T follicular helper cell (primary cell): ENCODE data around the gene CPB2.

ENCODE experiments used
- DNase-seq: peaks from one replicate; pipeline ENCODE4 v3.0.0-alpha.2; 2020; ENCODE audit warnings: low read depth
- total RNA-seq, 2 experiments: gene quantifications; one replicate each; lab custom pipeline; 2026; lab: John Stamatoyannopoulos, UW

CPB2 gene, protein sequence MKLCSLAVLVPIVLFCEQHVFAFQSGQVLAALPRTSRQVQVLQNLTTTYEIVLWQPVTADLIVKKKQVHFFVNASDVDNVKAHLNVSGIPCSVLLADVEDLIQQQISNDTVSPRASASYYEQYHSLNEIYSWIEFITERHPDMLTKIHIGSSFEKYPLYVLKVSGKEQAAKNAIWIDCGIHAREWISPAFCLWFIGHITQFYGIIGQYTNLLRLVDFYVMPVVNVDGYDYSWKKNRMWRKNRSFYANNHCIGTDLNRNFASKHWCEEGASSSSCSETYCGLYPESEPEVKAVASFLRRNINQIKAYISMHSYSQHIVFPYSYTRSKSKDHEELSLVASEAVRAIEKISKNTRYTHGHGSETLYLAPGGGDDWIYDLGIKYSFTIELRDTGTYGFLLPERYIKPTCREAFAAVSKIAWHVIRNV
- total RNA-seq = 0 to 0.04 reads per million in 2 experiments

DNA sequence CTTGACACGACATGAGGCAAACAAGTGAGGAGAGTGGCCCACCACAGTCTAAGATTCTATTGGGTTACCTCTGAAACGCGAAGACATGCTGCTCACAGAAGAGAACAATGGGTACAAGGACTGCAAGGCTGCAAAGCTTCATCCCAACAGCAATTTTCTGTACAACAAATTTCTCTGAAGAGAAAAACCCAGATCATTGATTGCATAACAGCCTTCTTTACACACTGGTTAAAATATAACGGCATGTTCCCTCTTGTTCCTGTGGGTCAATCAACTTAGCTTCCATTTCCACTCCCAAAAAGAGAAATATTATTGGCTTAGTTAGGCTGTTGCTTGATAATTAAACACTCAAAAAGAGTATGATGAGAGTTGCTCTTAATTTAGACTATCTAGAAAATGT, at the start of gene CPB2:
Gene CPB2 (minus strand): TSS at position 166 of the 400 bp plus-strand sequence. CDS start 24 bp downstream, at position 142.
- no peak for DNase-seq

DNA sequence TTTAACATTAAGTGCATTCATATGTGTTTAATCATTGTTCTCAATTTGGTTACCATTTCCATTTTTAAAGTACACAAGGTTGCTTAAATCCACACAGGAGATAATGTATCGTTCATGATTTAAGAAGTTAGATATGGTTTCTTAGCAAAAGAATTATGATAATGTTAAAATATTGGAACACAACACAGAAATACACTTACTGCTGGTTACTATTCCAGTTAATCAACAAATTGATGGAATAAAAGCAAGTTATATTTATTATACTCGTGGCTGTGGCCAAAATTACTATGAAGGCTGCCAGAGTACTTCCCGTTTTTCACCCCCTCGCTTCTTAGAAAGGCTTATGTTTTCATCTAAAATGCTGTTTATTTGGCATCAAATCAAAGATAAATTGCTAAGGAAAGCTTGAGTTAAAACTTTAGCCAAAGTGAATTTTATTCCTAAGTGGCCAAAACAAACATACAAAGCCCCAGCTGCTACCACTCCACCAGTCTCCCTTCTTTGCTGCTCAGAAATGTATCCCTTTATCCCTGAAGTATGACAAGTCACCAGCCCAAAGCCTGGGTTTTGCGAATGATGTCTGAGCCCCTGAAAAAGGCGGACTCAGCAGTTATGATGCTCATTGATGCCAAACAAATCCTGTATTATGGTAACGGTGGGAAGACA, 49.4 kb upstream of the CPB2 start:
- no peak for DNase-seq

DNA sequence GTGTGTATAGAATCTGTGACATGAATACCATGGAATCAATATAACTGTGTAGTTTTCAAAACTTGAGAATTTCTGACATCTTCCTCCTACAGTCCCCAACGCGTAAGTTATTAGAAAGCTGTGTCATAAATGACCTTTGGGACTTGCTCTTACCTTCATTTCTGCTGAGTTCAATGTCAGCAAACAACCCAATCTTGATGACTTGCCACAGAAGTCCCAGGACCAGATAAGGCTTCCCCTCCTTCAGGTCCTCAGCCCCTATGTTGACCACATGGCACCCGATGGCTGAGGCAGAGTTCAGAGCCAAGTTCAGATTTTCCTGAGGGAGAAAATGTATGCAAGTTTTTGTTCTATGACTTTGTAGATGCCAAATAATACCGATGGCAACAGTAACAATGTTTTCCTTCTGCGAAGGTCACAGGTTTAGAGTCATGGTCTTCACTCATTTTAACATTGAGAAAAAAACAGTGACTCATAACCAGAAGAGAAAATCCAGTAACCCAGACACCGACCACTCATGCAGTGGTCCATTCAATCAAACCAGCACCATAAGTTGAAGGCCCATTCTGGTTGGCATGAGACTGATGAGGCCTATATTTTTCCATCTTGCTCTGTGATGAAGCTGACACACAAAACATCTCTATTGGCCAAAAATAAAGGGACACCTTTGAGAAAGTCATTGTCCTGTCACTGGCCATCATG, 47.9 kb upstream of the CPB2 start:
- DNase-seq = no peak

DNA sequence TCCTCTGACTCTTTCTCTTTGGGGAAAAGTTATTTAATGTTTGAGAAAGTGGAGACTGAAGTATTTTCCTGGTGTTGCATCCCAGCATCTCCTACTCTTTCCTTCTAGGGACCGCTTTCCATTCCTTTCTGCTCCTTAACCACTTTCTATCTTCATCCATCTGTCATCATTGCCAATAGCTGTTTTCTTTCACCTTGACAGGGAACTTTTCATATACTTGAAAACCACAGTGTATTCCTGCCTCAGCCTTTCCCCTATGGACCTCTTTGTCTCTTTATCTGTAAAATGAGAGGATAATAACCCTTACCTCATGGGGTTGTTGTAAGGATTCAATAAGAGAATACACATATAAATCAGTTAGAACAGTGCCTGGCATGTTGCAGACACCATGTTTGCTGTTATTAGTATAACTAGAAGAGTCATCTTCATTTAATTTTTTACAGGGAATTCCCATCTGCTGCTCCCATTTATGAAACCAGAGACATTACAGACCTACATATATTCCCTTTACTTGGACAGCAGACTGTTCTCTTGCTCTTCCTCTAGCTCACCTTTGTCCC, 45.4 kb upstream of the CPB2 start:
- DNase-seq = no peak

DNA sequence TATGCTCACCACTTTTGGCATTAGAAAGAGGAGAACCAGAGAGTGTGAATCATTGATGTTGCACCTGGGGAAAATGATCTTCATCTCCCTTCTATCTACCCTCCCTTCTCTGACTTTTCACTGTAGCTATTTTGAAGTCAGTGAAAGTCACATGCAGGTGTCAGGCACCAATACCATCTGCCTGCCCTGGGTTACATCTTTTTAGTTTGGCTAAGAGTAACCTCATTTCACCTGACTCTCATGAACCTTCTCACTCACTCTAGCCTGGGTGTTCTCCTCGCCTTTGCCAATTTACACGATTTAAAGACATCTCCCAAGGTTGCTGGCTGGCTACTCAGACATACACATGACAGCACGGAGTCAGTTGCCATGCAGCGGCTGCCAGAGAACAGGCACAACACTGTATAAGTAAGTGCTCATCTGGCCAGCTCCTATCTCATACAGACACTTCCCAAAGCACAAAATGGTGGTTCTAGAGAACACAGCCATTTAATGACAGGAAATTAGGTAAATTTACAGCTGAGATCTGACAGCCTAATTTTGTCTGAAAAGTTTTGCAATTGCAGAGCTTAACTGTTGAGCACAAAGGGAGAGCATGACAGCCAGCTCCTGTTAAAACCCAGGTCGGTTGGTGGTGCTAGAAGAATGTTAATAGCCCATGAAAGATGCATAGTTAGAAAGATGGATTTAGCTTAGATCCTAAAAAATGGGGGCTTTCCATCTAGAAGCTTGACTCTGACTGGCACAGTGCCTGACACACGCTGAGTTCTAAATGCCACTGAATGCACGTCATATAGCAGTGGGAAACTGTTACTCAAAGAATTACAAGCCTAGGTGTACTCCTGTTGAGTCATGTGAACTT, 44.7 kb upstream of the CPB2 start:
- no peak for DNase-seq

DNA sequence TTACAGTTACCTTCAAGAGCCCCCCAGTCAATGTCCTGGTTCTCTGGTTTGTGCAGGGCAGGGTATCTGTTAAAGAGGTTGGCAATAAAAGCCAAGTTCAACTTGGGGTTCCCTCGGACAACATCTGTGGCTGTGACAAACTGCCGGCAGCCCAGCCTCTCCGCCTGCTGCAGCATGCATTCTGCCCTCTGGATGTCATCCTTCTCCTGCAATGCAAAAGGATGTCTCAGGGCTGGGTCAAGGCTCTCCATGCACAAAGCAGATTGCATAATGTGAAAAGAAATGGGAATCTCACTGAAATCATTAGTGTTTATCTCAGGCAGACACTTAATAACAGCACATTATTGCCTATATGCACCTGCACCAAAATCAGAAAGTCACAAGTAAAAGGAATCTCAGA, 42.1 kb upstream of the CPB2 start:
- no peak for DNase-seq

DNA sequence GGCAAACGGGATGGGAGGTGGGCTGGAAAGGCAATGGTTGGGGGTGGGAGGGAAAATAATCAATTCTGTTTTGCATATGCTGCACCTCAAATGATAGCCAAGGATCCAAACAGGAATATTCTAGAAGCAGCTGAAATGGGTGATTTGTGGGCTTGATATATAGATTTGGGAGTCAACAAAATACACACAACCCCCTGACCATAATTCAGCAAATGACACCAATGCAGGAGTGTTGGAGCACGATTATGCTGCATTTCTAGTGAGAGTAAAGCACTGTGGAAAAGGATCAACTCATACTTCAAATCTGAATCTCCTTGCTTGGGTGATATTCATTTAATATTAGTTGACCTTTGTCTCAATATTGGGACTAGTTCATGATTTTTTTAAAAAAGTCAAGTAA, 41.1 kb upstream of the CPB2 start:
- no peak for DNase-seq

DNA sequence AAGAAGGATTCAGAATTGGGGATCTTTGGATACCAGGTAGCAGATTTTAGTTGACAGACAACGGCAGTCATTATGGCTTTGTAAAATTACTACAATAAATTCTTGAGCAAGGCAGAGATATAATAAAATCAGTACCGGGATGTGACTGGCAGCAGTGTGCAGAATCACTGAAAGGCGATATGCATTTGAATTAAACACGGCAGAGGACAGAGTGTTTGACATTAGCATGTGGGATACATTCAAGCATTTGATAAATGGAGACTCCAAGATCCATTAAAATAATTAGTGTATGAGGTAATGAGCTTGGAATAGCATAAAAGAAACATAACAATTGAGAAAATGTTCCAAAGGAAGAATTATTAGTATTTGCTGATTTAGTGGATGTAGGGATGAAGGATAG, 40.3 kb upstream of the CPB2 start:
- DNase-seq = no peak

DNA sequence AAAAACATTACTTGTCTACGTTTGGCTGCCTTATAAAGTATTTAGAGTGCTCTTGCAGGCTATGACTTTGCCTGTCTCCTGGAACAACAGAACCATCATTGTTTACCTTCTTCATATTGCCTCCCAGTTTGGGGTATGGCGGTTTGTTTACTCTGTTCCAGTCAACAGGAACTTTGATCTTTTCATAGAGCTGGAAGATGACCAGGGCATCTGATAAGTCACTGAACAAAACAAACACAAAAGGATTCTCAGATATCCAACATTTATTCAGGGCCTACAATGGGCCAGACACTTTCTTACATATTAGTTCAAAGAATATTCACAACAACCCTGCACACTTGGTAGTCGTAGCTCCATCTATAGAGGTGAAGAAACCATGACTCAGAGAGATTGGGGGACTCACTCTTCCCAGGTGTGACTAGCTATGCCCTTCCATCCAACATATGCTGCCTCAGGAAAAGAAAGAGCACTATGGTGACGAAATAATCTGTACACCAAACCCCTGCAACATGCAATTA, 38.4 kb upstream of the CPB2 start:
- DNase-seq = no peak

DNA sequence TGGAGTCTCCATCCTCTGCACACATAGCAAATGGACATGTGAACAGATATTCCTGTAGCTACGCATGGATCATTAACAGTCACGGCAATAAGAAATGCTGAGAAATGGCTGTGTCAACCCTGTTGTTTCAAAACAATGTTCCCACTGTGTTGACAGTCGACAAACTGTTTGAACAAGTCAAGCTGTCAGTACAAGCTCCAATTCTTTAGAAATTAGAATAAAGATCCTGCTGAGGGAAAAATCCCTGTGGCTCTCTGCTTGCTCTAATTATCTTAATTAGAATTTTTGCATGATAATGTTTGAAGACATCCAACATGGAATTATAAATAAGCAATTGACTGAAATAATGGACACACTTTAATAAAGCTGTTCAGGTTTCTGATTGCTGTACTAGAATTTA, 37.9 kb upstream of the CPB2 start:
- DNase-seq = no peak

DNA sequence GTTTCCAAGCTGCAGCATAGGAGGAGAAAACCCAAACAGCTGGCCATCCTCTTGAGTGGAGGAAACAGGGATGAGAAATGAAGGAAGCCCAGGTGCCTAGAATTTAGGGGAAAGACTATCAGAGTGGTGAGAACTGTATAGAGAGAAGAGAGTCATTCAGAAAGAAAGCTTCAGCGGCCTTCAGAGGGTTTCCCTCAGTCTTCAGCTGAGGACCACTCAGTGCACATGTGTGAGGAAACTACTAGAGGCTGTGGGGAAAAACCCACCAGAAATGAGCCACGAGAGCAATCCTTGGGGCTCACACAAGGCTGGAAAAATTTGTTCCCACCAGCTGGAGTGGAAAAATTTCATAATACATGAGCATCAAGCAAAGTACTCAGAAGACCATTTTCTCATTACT, 35.2 kb upstream of the CPB2 start:
- no peak for DNase-seq

DNA sequence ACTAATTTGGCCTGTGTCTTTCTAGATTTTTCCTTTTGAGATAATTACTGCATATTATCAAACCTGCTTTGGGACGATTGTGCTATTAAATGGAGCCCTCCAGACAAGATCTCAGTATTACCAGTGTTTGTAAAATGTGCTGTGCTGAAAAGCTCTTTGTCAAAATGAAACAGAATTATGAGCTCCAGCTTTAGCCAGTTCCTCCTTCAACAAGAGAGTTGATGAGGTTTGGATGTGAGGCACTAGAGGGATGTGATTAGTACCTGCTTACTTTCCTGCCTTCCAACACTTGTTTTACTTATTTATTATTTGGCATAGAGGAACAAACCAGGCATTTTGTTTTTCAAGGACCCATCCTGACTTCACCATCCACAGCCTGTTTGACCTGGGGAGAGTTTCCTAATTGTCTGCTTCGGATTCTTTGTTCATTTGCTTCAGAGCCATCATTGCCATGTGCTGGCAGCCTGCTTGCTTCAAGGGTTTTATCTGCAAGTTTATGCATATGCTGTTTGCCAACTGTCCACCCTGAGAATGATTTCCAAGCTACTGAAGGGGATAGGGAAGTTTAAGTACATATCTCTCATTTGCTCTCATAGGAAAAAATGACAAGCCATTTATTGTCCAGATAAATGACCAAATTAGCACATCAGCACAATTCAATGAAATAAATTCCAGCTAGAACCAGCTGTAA, 32.9 kb upstream of the CPB2 start:
- no peak for DNase-seq

DNA sequence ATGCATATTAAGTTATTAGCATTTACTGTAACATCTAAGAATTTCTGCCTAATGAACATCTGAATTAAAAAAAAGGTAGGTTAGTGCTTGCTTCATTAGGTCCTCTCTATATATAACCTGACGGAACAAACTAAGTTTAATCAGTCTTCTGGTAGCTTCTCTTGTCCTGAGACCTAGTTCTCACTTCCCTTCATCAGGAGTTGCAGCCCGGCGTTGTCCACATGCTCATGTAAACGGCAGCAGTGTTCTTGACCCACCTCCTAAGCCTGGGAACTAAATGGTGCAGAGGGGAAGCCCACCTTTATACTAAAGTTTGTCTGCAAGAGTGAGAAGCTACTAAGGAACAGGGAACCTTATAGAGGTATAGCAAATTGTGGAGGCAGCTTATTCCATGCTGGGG, 31.9 kb upstream of the CPB2 start:
- no peak for DNase-seq

DNA sequence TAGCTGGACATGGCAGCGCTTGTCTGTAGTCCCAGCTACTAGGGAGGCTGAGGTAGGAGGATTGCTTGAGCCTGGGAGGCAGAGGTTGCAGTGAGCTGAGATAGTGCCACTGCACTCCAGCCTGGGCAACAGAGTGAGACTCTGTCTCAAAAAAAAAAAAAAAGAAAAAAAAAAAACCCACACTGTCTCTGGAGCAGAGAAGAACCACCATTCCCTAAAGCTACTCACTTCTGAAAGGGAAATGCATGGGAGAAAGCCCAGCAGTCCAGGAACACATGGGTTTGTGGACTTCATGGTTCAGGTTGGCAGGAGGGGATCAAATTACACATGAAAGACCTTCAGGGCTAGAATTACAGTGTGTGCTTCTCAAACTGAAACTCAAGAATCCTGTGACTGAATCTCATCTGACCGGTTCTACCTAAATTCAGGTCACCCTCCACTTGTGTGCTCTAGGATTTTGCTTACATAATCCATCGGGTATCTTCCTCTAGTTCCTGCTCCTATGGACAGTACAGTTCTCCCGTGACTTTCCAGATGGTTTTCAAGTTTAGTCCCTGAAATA, 30.2 kb upstream of the CPB2 start:
- no peak for DNase-seq

DNA sequence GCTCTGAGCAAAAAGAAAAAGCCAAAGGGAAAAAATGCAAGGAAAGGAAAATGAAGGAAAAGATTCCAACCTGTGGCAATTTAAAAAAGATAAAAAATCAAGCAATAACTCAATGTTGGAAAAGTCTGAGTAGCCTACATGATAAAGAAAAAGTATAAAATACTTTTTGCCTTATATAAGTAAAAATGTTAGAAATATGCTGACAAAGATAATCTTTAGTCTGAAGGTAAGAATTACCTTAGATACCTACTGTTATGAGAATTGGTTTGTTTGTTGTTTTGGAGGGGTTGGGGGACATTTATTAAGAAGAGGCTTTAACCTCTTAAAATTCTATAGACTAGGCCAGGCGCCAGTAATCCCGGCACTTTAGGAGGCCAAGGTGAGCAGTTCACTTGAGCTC, 29.7 kb upstream of the CPB2 start:
- DNase-seq = no peak

DNA sequence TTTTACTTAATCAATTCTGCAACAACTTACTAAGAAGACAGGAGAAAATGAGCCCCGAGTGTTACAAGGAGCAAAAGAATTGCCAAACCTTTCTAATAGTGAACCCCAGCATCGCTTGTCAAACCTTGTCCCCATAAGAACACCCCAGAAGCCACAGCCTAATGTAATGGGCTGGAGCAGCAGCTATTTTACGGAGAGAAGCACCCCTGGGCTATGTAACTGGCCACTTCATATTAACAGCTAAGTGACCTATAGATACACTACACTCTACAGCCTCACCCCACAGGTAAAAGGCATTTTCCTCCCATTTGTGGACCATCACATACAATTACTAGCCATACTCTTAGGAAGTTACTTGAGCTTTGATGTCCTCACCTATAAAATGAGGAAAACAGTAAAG, 27.3 kb upstream of the CPB2 start:
- no peak for DNase-seq

DNA sequence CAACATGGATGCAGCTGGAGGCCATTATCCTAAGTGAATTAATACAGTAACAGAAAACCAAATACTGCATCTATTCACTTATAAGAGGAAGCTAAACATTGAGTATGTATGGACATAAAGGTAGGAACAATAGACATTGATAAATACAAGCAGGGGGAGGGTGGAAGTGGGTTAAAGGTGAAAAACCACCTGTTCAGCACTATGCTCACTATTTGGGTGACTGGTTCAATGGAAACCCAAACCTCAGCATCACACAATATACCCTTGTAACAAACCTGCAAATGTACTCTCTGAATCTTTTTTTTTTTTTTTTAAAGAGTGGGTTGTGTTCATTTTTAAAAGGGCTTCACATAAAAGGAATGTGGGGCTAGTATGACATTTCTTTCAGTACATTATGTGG, 26.9 kb upstream of the CPB2 start:
- no peak for DNase-seq

DNA sequence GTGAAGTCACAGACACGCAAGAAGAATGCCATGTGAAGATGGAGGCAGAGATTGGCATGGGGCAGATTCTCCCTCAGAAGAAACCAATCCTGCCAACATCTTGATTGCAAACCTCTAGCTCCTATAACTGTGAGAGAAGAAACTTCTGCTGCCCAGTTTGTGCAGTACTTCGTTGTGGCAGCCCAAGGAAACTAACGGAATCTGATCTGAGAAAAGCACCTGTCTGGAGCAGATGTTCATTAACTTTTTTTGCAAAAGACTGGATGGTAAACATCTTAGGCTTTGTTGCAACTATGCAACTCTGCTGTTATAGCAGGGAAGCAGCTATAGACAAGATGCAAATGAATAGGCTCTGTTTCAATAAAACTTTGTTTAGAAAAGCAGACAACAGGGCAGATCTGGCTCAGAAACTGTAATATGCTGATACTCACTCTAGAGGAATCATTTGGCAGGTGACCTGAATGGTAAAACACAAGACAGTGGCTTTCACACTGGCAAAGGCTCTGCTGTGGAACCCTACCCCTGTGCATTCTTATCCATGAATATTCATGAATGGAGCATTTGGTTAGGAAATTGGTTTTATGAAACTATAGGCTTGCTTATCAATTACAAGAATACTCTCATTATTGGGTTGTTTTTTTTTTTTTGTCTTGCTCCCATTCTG, 25.3 kb upstream of the CPB2 start:
- no peak for DNase-seq

DNA sequence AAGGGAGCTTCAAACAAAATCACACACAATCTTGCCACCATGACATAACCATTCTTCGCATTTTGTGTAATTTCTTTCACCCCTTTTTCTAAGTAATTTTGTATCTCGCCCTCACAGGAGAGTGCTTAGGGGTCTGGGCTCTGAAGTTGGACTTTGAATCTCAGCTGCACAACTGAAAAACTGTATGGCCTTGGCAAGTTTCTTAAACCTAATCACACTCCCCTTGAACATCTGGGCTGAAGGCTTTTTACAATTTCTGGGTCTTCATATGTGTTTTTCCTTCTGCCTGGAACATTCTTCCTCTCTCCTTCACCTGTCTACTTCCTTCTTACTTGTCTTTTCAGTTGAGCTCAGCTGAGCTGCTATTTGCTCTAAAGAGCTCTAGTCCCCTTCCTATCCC, 24.3 kb upstream of the CPB2 start:
- no peak for DNase-seq
